Measurements from ENCODE around the gene DBP.

DNA sequence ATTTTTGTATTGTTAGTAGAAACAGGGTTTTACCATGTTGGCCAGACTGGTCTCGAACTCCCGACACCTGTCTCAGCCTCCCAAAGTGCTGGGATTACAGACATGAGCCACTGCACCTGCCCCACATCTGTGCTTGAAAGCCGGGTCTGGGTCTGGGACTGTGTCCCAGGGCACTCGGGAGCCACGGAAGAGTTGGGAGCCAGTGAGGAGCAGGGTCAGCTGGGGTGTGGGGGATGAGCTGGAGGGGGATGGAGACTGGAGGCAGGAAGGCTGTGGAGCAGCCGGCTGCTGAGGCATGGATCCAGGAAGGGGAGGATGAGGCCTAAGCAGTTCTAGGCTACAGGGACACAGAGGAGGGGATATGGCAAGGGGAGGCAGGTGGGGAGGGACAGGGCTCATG lies 41.3 kb downstream of the DBP start:
- TF ChIP-seq EP300 (IDR thresholded peaks at IDR 0.05) (no peak), POLR2A (IDR thresholded peaks at IDR 0.05) (no peak)
- TF ChIP-seq, protein P1, sequence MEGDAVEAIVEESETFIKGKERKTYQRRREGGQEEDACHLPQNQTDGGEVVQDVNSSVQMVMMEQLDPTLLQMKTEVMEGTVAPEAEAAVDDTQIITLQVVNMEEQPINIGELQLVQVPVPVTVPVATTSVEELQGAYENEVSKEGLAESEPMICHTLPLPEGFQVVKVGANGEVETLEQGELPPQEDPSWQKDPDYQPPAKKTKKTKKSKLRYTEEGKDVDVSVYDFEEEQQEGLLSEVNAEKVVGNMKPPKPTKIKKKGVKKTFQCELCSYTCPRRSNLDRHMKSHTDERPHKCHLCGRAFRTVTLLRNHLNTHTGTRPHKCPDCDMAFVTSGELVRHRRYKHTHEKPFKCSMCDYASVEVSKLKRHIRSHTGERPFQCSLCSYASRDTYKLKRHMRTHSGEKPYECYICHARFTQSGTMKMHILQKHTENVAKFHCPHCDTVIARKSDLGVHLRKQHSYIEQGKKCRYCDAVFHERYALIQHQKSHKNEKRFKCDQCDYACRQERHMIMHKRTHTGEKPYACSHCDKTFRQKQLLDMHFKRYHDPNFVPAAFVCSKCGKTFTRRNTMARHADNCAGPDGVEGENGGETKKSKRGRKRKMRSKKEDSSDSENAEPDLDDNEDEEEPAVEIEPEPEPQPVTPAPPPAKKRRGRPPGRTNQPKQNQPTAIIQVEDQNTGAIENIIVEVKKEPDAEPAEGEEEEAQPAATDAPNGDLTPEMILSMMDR (IDR thresholded peaks at IDR 0.05), result no peak

Measured in sigmoid colon (tissue), 4 donors.